ENCODE measurements around the gene NTNG1. TPM values are rescaled to one million over a fixed set of nuclear protein-coding genes. Genes with fewer than 3 reads are reported as not detected.
"Not testable (repeated sequence)": the region's sequence is repeated elsewhere in the genome, so short reads cannot be mapped to it uniquely, and the experiment has no call there.

The NTNG1 gene
- total RNA-seq (2014; rRNA removed; shearing (Covaris generic); ENCODE audit: low replicate concordance): not detected in 2 replicates

GRCh38 chr1:107140703-107141490 lies at the start of gene NTNG1:
NTNG1 (plus strand) TSS chr1:107141039.
- no peaks in the 10 kb centered on the region for H3K27me3 ChIP-seq (ENCODE audit: low read length)
- no peaks in the 10 kb centered on the region for H3K9me3 ChIP-seq (ENCODE audit: low read length)
- H2AFZ ChIP-seq (ENCODE audit: low read length): no peak within 1 kb of the TSS; the same call in 1 of the 2 replicates
- no peak within 1 kb of the TSS for H3K27ac ChIP-seq (ENCODE audit: low read length)
- peak within 1 kb of the TSS; percentile 29 for H3K4me2 ChIP-seq (ENCODE audit: low read depth, low read length, poor library complexity, severe bottlenecking)
- H3K9ac ChIP-seq (ENCODE audit: low read length): no peak within 1 kb of the TSS
- DNase-seq: no peak
- no peaks in the 10 kb centered on the region for H3K36me3 ChIP-seq (ENCODE audit: insufficient read depth, low read length)
- H3K9me2 ChIP-seq (replicated peaks; ENCODE audit: insufficient read depth, low read length): no peaks in the 10 kb centered on the region
- H4K20me1 ChIP-seq (ENCODE audit: insufficient read depth, low read depth, low read length): no peaks in the 10 kb centered on the region
- peaks cover 4% of the 10 kb centered on the region; the same call in 1 of the 2 replicates for H3K4me1 ChIP-seq (ENCODE audit: low read length)
- no peak within 1 kb of the TSS for H3K4me3 ChIP-seq (ENCODE audit: low read length)
- H3K79me2 ChIP-seq (ENCODE audit: low read length): no peaks in the 10 kb centered on the region

DNA sequence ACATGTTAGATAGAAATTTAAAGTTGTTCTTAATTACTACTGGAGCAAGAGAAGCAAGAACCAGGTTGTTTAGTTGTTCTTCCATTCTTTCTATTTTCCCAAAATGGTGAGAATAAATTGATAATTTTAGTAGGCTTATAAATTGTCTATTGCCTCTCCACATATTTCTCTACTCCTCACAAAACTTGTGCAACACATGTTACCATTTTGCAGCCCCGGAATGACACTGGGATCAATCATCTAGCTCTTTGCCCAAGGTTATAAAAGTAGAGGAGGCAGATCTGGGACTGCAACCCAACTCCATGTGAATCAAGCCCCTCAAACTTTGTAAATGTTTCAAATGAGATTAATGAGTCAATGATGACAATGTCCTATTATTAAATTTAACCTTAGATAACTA lies 49.4 kb upstream of the NTNG1 start:
- H3K9me2 ChIP-seq (replicated peaks; ENCODE audit: insufficient read depth, low read length): no peaks in the 10 kb centered on the region
- H4K20me1 ChIP-seq (ENCODE audit: insufficient read depth, low read depth, low read length): no peaks in the 10 kb centered on the region
- H3K9me3 ChIP-seq (ENCODE audit: low read length): no peaks in the 10 kb centered on the region
- H3K4me1 ChIP-seq (ENCODE audit: low read length): no peaks in the 10 kb centered on the region
- DNase-seq: no peak
- H3K9ac ChIP-seq (ENCODE audit: low read length): no peak overlapping the region
- no peak overlapping the region for H3K27ac ChIP-seq (ENCODE audit: low read length)
- no peaks in the 10 kb centered on the region for H3K79me2 ChIP-seq (ENCODE audit: low read length)
- no peak overlapping the region for H2AFZ ChIP-seq (ENCODE audit: low read length)
- no peaks in the 10 kb centered on the region for H3K36me3 ChIP-seq (ENCODE audit: insufficient read depth, low read length)
- H3K27me3 ChIP-seq (ENCODE audit: low read length): no peaks in the 10 kb centered on the region
- no peak overlapping the region for H3K4me2 ChIP-seq (ENCODE audit: low read depth, low read length, poor library complexity, severe bottlenecking)
- H3K4me3 ChIP-seq (ENCODE audit: low read length): no peak overlapping the region

GRCh38 chr1:107093395-107093794 lies 47.4 kb upstream of the NTNG1 start:
- H4K20me1 ChIP-seq (ENCODE audit: insufficient read depth, low read depth, low read length): not testable (repeated sequence)

GRCh38 chr1:107095647-107096046 lies 45.2 kb upstream of the NTNG1 start:
- Histone ChIP-seq H3K4me2 (ENCODE audit: low read depth, low read length, poor library complexity, severe bottlenecking) (no peak overlapping the region), H3K4me3 (ENCODE audit: low read length) (no peak overlapping the region), H4K20me1 (ENCODE audit: insufficient read depth, low read depth, low read length) (no peaks in the 10 kb centered on the region), H3K9me2 (replicated peaks; ENCODE audit: insufficient read depth, low read length) (no peaks in the 10 kb centered on the region), H3K27me3 (ENCODE audit: low read length) (no peaks in the 10 kb centered on the region), H3K79me2 (ENCODE audit: low read length) (no peaks in the 10 kb centered on the region), H3K27ac (ENCODE audit: low read length) (no peak overlapping the region), H3K9ac (ENCODE audit: low read length) (no peak overlapping the region), H3K36me3 (ENCODE audit: insufficient read depth, low read length) (no peaks in the 10 kb centered on the region), H2AFZ (ENCODE audit: low read length) (no peak overlapping the region), H3K9me3 (ENCODE audit: low read length) (no peaks in the 10 kb centered on the region), H3K4me1 (ENCODE audit: low read length) (no peaks in the 10 kb centered on the region)
- no peak for DNase-seq

More at GRCh38 chr1:107093395-107093794, 47.4 kb upstream of the NTNG1 start:
- not testable (repeated sequence) for H3K9me3 ChIP-seq (ENCODE audit: low read length); H3K79me2 ChIP-seq (ENCODE audit: low read length); H3K4me3 ChIP-seq (ENCODE audit: low read length); H3K27ac ChIP-seq (ENCODE audit: low read length); H3K9ac ChIP-seq (ENCODE audit: low read length); H3K36me3 ChIP-seq (ENCODE audit: insufficient read depth, low read length); H3K4me2 ChIP-seq (ENCODE audit: low read depth, low read length, poor library complexity, severe bottlenecking); H3K9me2 ChIP-seq (replicated peaks; ENCODE audit: insufficient read depth, low read length); DNase-seq; H3K4me1 ChIP-seq (ENCODE audit: low read length); H3K27me3 ChIP-seq (ENCODE audit: low read length); H2AFZ ChIP-seq (ENCODE audit: low read length)

DNA sequence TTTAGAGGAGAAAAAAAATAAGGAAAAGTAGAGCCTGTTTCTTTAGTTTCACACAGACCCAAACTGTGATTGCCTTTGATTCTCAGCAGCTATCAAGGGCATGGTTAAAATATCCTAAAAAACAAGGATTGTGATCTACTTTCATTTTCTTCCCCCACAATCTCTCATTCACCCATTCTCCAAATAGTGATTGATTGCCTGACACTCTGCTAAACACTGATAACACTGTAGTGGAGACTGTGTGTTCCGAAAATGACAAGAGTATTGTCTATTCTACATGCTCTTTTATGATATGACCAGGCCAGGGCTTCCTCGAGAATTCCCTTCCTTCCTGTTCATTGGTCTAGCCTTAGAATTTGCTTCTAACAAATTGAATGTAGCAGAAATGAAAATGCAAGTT lies 44.1 kb upstream of the NTNG1 start:
- H3K9me2 ChIP-seq (replicated peaks; ENCODE audit: insufficient read depth, low read length): no peaks in the 10 kb centered on the region

GRCh38 chr1:107098961-107099360 lies 41.9 kb upstream of the NTNG1 start:
- H3K4me1 ChIP-seq (ENCODE audit: low read length): no peaks in the 10 kb centered on the region
- no peaks in the 10 kb centered on the region for H3K9me3 ChIP-seq (ENCODE audit: low read length)
- H3K36me3 ChIP-seq (ENCODE audit: insufficient read depth, low read length): no peaks in the 10 kb centered on the region
- H4K20me1 ChIP-seq (ENCODE audit: insufficient read depth, low read depth, low read length): no peaks in the 10 kb centered on the region
- DNase-seq: no peak
- no peak overlapping the region for H2AFZ ChIP-seq (ENCODE audit: low read length)
- H3K4me3 ChIP-seq (ENCODE audit: low read length): no peak overlapping the region
- no peaks in the 10 kb centered on the region for H3K27me3 ChIP-seq (ENCODE audit: low read length)
- no peaks in the 10 kb centered on the region for H3K79me2 ChIP-seq (ENCODE audit: low read length)
- H3K27ac ChIP-seq (ENCODE audit: low read length): no peak overlapping the region
- no peaks in the 10 kb centered on the region for H3K9me2 ChIP-seq (replicated peaks; ENCODE audit: insufficient read depth, low read length)
- H3K9ac ChIP-seq (ENCODE audit: low read length): no peak overlapping the region
- no peak overlapping the region for H3K4me2 ChIP-seq (ENCODE audit: low read depth, low read length, poor library complexity, severe bottlenecking)

More for the DNA sequence above, 44.1 kb upstream of the NTNG1 start:
- no peak for DNase-seq
- Histone ChIP-seq H3K79me2 (ENCODE audit: low read length) (no peaks in the 10 kb centered on the region), H3K9ac (ENCODE audit: low read length) (no peak overlapping the region), H3K27me3 (ENCODE audit: low read length) (no peaks in the 10 kb centered on the region), H3K36me3 (ENCODE audit: insufficient read depth, low read length) (no peaks in the 10 kb centered on the region), H3K4me2 (ENCODE audit: low read depth, low read length, poor library complexity, severe bottlenecking) (no peak overlapping the region), H4K20me1 (ENCODE audit: insufficient read depth, low read depth, low read length) (no peaks in the 10 kb centered on the region), H3K4me3 (ENCODE audit: low read length) (no peak overlapping the region), H3K4me1 (ENCODE audit: low read length) (no peaks in the 10 kb centered on the region), H2AFZ (ENCODE audit: low read length) (no peak overlapping the region), H3K27ac (ENCODE audit: low read length) (no peak overlapping the region), H3K9me3 (ENCODE audit: low read length) (no peaks in the 10 kb centered on the region)

DNA sequence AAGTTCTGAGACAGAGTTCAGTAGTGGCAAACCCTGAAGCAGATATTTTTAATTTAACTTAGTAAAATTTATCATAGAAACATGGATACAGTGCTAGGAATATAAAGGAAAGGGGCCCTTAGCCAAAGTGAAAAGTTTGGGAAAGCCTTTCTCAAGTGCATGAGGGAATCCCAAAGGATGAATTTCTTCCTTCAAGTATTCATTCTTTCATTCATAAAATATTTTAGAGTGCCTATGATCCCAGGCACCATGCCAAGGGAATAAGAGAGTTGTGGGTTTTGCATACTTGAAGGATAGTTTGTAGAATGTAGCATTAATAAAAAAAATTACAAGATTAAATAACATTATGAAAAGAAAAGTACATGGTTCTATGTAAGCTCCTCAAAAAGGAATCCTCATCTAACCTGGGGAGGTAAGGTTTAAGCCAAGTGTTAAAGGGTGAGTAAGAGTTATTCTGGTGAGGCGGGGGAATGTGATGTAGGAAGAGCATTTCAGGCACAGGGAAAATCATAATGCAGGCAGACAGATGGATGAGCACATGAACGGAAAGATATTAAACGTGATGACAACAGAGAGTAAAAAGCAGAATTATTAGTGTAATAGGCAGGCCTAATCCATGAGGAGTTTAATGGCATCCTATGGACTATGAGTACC lies 40.4 kb upstream of the NTNG1 start:
- no peaks in the 10 kb centered on the region for H3K9me3 ChIP-seq (ENCODE audit: low read length)
- H3K36me3 ChIP-seq (ENCODE audit: insufficient read depth, low read length): no peaks in the 10 kb centered on the region
- no peak overlapping the region for H3K27ac ChIP-seq (ENCODE audit: low read length)
- H2AFZ ChIP-seq (ENCODE audit: low read length): no peak overlapping the region
- no peaks in the 10 kb centered on the region for H3K79me2 ChIP-seq (ENCODE audit: low read length)
- no peaks in the 10 kb centered on the region for H3K4me1 ChIP-seq (ENCODE audit: low read length)
- no peaks in the 10 kb centered on the region for H3K9me2 ChIP-seq (replicated peaks; ENCODE audit: insufficient read depth, low read length)
- H4K20me1 ChIP-seq (ENCODE audit: insufficient read depth, low read depth, low read length): no peaks in the 10 kb centered on the region
- no peak for DNase-seq
- no peak overlapping the region for H3K4me3 ChIP-seq (ENCODE audit: low read length)
- no peak overlapping the region for H3K4me2 ChIP-seq (ENCODE audit: low read depth, low read length, poor library complexity, severe bottlenecking)
- H3K27me3 ChIP-seq (ENCODE audit: low read length): no peaks in the 10 kb centered on the region
- no peak overlapping the region for H3K9ac ChIP-seq (ENCODE audit: low read length)

DNA sequence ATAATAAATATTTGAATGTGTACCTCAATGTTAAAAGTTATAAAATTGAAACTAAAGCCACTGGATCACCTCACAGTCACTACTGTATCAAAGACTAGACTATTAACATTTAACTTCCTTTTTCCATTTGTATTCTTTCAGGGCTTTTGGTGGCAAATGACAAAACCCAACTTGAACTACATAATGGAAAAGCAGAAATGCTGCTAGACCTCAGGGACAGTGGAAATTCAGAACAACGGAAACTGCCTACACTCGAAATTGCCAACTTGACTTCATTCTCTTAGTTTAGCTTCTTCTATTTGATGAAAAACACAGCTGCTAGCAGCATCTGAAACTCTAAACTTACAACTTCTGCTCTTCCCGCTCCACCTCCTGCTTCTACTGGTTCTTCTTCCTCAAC lies 34.9 kb upstream of the NTNG1 start:
- Histone ChIP-seq H3K9me2 (replicated peaks; ENCODE audit: insufficient read depth, low read length) (no peaks in the 10 kb centered on the region), H3K79me2 (ENCODE audit: low read length) (no peaks in the 10 kb centered on the region), H3K4me3 (ENCODE audit: low read length) (no peak overlapping the region), H4K20me1 (ENCODE audit: insufficient read depth, low read depth, low read length) (no peaks in the 10 kb centered on the region), H3K36me3 (ENCODE audit: insufficient read depth, low read length) (no peaks in the 10 kb centered on the region), H3K27ac (ENCODE audit: low read length) (no peak overlapping the region), H3K9me3 (ENCODE audit: low read length) (no peaks in the 10 kb centered on the region), H3K9ac (ENCODE audit: low read length) (no peak overlapping the region), H3K4me1 (ENCODE audit: low read length) (no peaks in the 10 kb centered on the region), H2AFZ (ENCODE audit: low read length) (no peak overlapping the region), H3K27me3 (ENCODE audit: low read length) (no peaks in the 10 kb centered on the region), H3K4me2 (ENCODE audit: low read depth, low read length, poor library complexity, severe bottlenecking) (no peak overlapping the region)
- DNase-seq: no peak
